Esophagus (tissue), 2 donors: ENCODE results near the gene PTCH1. TPM values are rescaled to one million over a fixed set of nuclear protein-coding genes. Genes with fewer than 3 reads are reported as not detected.
A peak's percentile ranks its signal among the peaks of the same experiment; 100 is the strongest.

ENCODE experiments used
- H3K27ac ChIP-seq, 2 donors: one replicate each; pipeline ENCODE4 v1.5.1; 2013; ENCODE audit warnings: low read depth in 2 of 2, mild to moderate bottlenecking in 2 of 2, inconsistent platforms in 1 of 2, low read length in 1 of 2, moderate library complexity in 1 of 2
- H3K27me3 ChIP-seq, 2 donors: one replicate each; pipeline ENCODE4 v1.6.1; 2013; ENCODE audit warnings: low read length in 2 of 2, control low read depth in 1 of 2, mild to moderate bottlenecking in 1 of 2; ENCODE audit not compliant: insufficient read depth in 2 of 2, control insufficient read depth in 1 of 2
- H3K36me3 ChIP-seq, 2 donors: one replicate each; pipeline ENCODE4 v1.6.1; 2013; ENCODE audit warnings: low read length in 1 of 2; ENCODE audit not compliant: control insufficient read depth in 2 of 2, insufficient read depth in 2 of 2
- H3K4me1 ChIP-seq, 2 donors: one replicate each; pipeline ENCODE4 v1.6.1; 2013; ENCODE audit warnings: low read length in 1 of 2; ENCODE audit not compliant: control insufficient read depth in 2 of 2, insufficient read depth in 2 of 2
- H3K4me3 ChIP-seq, 2 donors: one replicate each; pipeline ENCODE4 v1.5.1; 2013; ENCODE audit warnings: low read length in 2 of 2, mild to moderate bottlenecking in 2 of 2, low read depth in 1 of 2, moderate library complexity in 1 of 2
- H3K9me3 ChIP-seq, 2 donors: one replicate each; pipeline ENCODE4 v1.6.1; 2013; ENCODE audit warnings: mild to moderate bottlenecking in 2 of 2, low read depth in 1 of 2, low read length in 1 of 2, moderate library complexity in 1 of 2; ENCODE audit not compliant: control insufficient read depth in 2 of 2, insufficient read depth in 1 of 2
- WGBS, 2 donors: extraction: QIAGEN DNeasy Blood & Tissue Kit; methylation state at CpG; one replicate each; pipeline ENCODE4 v1.1.7; 2013; 5-methylcytosine and 5-hydroxymethylcytosine counted together
- polyA plus RNA-seq, 2 donors: library from polyadenylated mRNA; stranded (reverse); fragments of 200-250 nt; gene quantifications; one replicate each; pipeline ENCODE4 v1.2.3, GENCODE V29; 2013
- donor health status: healthy with polysubstance abuse.
- donor health status: Bipolar disorder and iron deficiency.

PTCH1 gene
- polyA plus RNA-seq, 2 donors: 2.4 to 2.8 TPM

GRCh38 chr9:95478335-95478734 is 38.4 kb downstream of the PTCH1 start:
- Histone ChIP-seq H3K27me3 (no peaks in the 10 kb centered on the region), H3K4me1 (peaks cover 3 to 10% of the 10 kb centered on the region in 2 donors), H3K27ac (no peak overlapping the region), H3K4me3 (no peak overlapping the region), H3K36me3 (peaks cover 12 to 29% of the 10 kb centered on the region in 2 donors), H3K9me3 (no peaks in the 10 kb centered on the region)
- WGBS, 2 donors: 78 to 88% methylated on average over 5 of the region's 5 CpGs

GRCh38 chr9:95477885-95478284 is 38.9 kb downstream of the PTCH1 start:
- no peak overlapping the region for H3K4me3 ChIP-seq
- H3K27me3 ChIP-seq: no peaks in the 10 kb centered on the region
- no peaks in the 10 kb centered on the region for H3K9me3 ChIP-seq
- 82 to 88% methylated on average over 15 of the region's 15 CpGs for WGBS, 2 donors
- no peak overlapping the region for H3K27ac ChIP-seq
- H3K4me1 ChIP-seq: peaks cover 3 to 10% of the 10 kb centered on the region in 2 donors
- peaks cover 12 to 29% of the 10 kb centered on the region in 2 donors for H3K36me3 ChIP-seq

GRCh38 chr9:95477441-95477840 is 39.3 kb downstream of the PTCH1 start:
- H3K9me3 ChIP-seq: no peaks in the 10 kb centered on the region
- peaks cover 12 to 29% of the 10 kb centered on the region in 2 donors for H3K36me3 ChIP-seq
- H3K27me3 ChIP-seq: no peaks in the 10 kb centered on the region
- H3K4me1 ChIP-seq: peaks cover 3 to 10% of the 10 kb centered on the region in 2 donors
- WGBS, 2 donors: 48 to 66% methylated on average over 11 of the region's 11 CpGs
- no peak overlapping the region for H3K4me3 ChIP-seq
- H3K27ac ChIP-seq: peak overlapping the region in 1 of 2 donors; percentile 10

GRCh38 chr9:95468791-95469190 is 48.0 kb downstream of the PTCH1 start:
- Histone ChIP-seq H3K4me1 (no peaks in the 10 kb centered on the region), H3K27me3 (no peaks in the 10 kb centered on the region), H3K27ac (no peak overlapping the region), H3K4me3 (no peak overlapping the region), H3K9me3 (no peaks in the 10 kb centered on the region), H3K36me3 (peaks cover 0 to 16% of the 10 kb centered on the region in 2 donors)
- 95 to 97% methylated on average over 19 of the region's 19 CpGs for WGBS, 2 donors

GRCh38 chr9:95465115-95465514 is 51.7 kb downstream of the PTCH1 start:
- Histone ChIP-seq H3K4me1 (no peaks in the 10 kb centered on the region), H3K4me3 (no peak overlapping the region), H3K27ac (no peak overlapping the region), H3K9me3 (no peaks in the 10 kb centered on the region), H3K36me3 (peaks cover 0 to 24% of the 10 kb centered on the region in 2 donors), H3K27me3 (no peaks in the 10 kb centered on the region)
- 77% methylated on average over 4 of the region's 4 CpGs for WGBS, 2 donors

GRCh38 chr9:95463148-95464060 is 53.4 kb downstream of the PTCH1 start:
- H3K27me3 ChIP-seq: no peaks in the 10 kb centered on the region
- no peaks in the 10 kb centered on the region for H3K9me3 ChIP-seq
- H3K36me3 ChIP-seq: peaks cover 0 to 17% of the 10 kb centered on the region in 2 donors
- no peaks in the 10 kb centered on the region for H3K4me1 ChIP-seq
- WGBS, 2 donors: 65 to 67% methylated on average over 21 of the region's 21 CpGs
- H3K4me3 ChIP-seq: no peak overlapping the region
- peak overlapping the region in 1 of 2 donors; percentile 24 for H3K27ac ChIP-seq

GRCh38 chr9:95462249-95463147 is 54.3 kb downstream of the PTCH1 start:
- Histone ChIP-seq H3K9me3 (no peaks in the 10 kb centered on the region), H3K36me3 (peaks cover 0 to 13% of the 10 kb centered on the region in 2 donors), H3K27me3 (no peaks in the 10 kb centered on the region), H3K4me1 (no peaks in the 10 kb centered on the region), H3K4me3 (no peak overlapping the region), H3K27ac (peak overlapping the region in 1 of 2 donors; percentile 69)
- WGBS, 2 donors: 21 to 23% methylated on average over 30 of the region's 30 CpGs

- Histone ChIP-seq H3K4me1 (no peaks in the 10 kb centered on the region), H3K36me3 (peaks cover 0 to 7% of the 10 kb centered on the region in 2 donors), H3K4me3 (no peak overlapping the region), H3K27ac (no peak overlapping the region), H3K9me3 (no peaks in the 10 kb centered on the region), H3K27me3 (no peaks in the 10 kb centered on the region)
- 89% methylated on average over 17 of the region's 17 CpGs for WGBS, 2 donors
Observed at GRCh38 chr9:95461448-95462248, 55.1 kb downstream of the PTCH1 start.
